Measurements from ENCODE around the gene TMPRSS9.
"Not testable (repeated sequence)": the region's sequence is repeated elsewhere in the genome, so short reads cannot be mapped to it uniquely, and the experiment has no call there.

Gene TMPRSS9

DNA sequence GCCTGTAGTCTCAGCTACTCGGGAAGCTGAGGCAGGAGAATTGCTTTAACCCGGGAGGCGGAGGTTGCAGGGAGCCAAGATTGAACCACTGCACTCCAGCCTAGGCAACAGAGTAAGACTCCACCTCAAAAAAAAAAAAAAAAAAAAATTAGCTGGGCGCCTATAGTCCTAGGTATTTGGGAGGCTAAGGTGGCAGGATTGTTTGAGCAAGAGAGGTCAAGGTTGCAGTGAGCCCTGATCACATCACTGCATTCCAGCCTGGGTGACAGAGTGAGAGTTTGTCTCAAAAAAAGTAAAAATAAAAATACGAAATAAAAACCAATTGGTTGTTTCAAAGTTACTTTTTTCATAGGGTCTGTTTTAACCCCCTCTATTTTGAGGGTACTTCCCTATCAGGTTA lies 98.0 kb downstream of the TMPRSS9 start:
- no peak overlapping the region for H2AK5ac ChIP-seq (ENCODE audit: low read length, severe bottlenecking)
- no peaks in the 10 kb centered on the region for H3K9me3 ChIP-seq (ENCODE audit: control insufficient read depth, low read length)
- H3K36me3 ChIP-seq (ENCODE audit: control insufficient read depth in 1 of 2, insufficient read depth in 2 of 2, low read depth in 1 of 2, low read length in 2 of 2): peaks cover 0 to 5% of the 10 kb centered on the region in 2 experiments
- WGBS: 100% methylated on average over 4 of the region's 5 CpGs
- no peak overlapping the region for H2BK15ac ChIP-seq (ENCODE audit: low read depth, poor library complexity, severe bottlenecking)
- no peak overlapping the region for H2BK120ac ChIP-seq (ENCODE audit: low read depth, low read length)
- H2BK5ac ChIP-seq (ENCODE audit: low read depth, low read length, poor library complexity, severe bottlenecking): no peak overlapping the region
- H3K4me3 ChIP-seq (ENCODE audit: insufficient read depth in 1 of 2, low read depth in 1 of 2, low read length in 2 of 2): no peak overlapping the region
- DNase-seq: no peak
- no peak overlapping the region for H2AFZ ChIP-seq (ENCODE audit: low read depth, low read length)
- no peak overlapping the region for H4K8ac ChIP-seq (ENCODE audit: low read length)
- H3K27me3 ChIP-seq (ENCODE audit: control insufficient read depth in 1 of 2, insufficient read depth in 1 of 2, low read length in 2 of 2): no peaks in the 10 kb centered on the region
- H3K14ac ChIP-seq (ENCODE audit: low read length in 2 of 2): no peak overlapping the region
- H3K27ac ChIP-seq (ENCODE audit: low read length, poor library complexity, severe bottlenecking): no peak overlapping the region
- H4K91ac ChIP-seq (ENCODE audit: low read length): no peak overlapping the region
- no peak overlapping the region for H3K9ac ChIP-seq (ENCODE audit: low read length)
- no peak overlapping the region for H2BK12ac ChIP-seq (ENCODE audit: low read length in 2 of 2)
- H3K18ac ChIP-seq (ENCODE audit: low read depth in 1 of 2, low read length in 2 of 2): no peak overlapping the region
- peaks cover 31% of the 10 kb centered on the region for H3K4me1 ChIP-seq (ENCODE audit: control insufficient read depth, insufficient read depth, low read depth, low read length)
- no peak overlapping the region for H3K4ac ChIP-seq (ENCODE audit: low read depth in 1 of 2, low read length in 2 of 2)
- peaks cover 4% of the 10 kb centered on the region for H3K79me1 ChIP-seq (replicated peaks; ENCODE audit: low read length, poor library complexity, severe bottlenecking)
- H3K4me2 ChIP-seq (ENCODE audit: low read length, poor library complexity, severe bottlenecking): no peak overlapping the region
- no peak overlapping the region for H3K23ac ChIP-seq (ENCODE audit: low read length in 2 of 2)

- H2BK15ac ChIP-seq (ENCODE audit: low read depth, poor library complexity, severe bottlenecking); H3K27me3 ChIP-seq (ENCODE audit: control insufficient read depth in 1 of 2, insufficient read depth in 1 of 2, low read length in 2 of 2); H3K18ac ChIP-seq (ENCODE audit: low read depth in 1 of 2, low read length in 2 of 2); H3K27ac ChIP-seq (ENCODE audit: low read length, poor library complexity, severe bottlenecking); H3K79me1 ChIP-seq (replicated peaks; ENCODE audit: low read length, poor library complexity, severe bottlenecking); H2AFZ ChIP-seq (ENCODE audit: low read depth, low read length); H3K4me3 ChIP-seq (ENCODE audit: insufficient read depth in 1 of 2, low read depth in 1 of 2, low read length in 2 of 2); H2AK5ac ChIP-seq (ENCODE audit: low read length, severe bottlenecking); H3K9ac ChIP-seq (ENCODE audit: low read length); H4K91ac ChIP-seq (ENCODE audit: low read length); H3K4me2 ChIP-seq (ENCODE audit: low read length, poor library complexity, severe bottlenecking); H4K8ac ChIP-seq (ENCODE audit: low read length); H3K23ac ChIP-seq (ENCODE audit: low read length in 2 of 2); DNase-seq; H3K36me3 ChIP-seq (ENCODE audit: control insufficient read depth in 1 of 2, insufficient read depth in 2 of 2, low read depth in 1 of 2, low read length in 2 of 2); H3K14ac ChIP-seq (ENCODE audit: low read length in 2 of 2); H3K9me3 ChIP-seq (ENCODE audit: control insufficient read depth, low read length); H2BK12ac ChIP-seq (ENCODE audit: low read length in 2 of 2); H3K4ac ChIP-seq (ENCODE audit: low read depth in 1 of 2, low read length in 2 of 2); H2BK120ac ChIP-seq (ENCODE audit: low read depth, low read length); H2BK5ac ChIP-seq (ENCODE audit: low read depth, low read length, poor library complexity, severe bottlenecking): not testable (repeated sequence)
- 86% methylated on average over 10 of the region's 10 CpGs for WGBS
- peaks cover 26% of the 10 kb centered on the region for H3K4me1 ChIP-seq (ENCODE audit: control insufficient read depth, insufficient read depth, low read depth, low read length)
Measured at GRCh38 chr19:2458776-2459175, 98.7 kb downstream of the TMPRSS9 start.

- Histone ChIP-seq H2BK12ac (ENCODE audit: low read length in 2 of 2) (no peak overlapping the region), H4K91ac (ENCODE audit: low read length) (no peak overlapping the region), H4K8ac (ENCODE audit: low read length) (no peak overlapping the region), H3K36me3 (ENCODE audit: control insufficient read depth in 1 of 2, insufficient read depth in 2 of 2, low read depth in 1 of 2, low read length in 2 of 2) (no peaks in the 10 kb centered on the region), H3K4me2 (ENCODE audit: low read length, poor library complexity, severe bottlenecking) (no peak overlapping the region), H3K14ac (ENCODE audit: low read length in 2 of 2) (no peak overlapping the region), H2BK15ac (ENCODE audit: low read depth, poor library complexity, severe bottlenecking) (no peak overlapping the region), H2BK120ac (ENCODE audit: low read depth, low read length) (no peak overlapping the region), H3K9ac (ENCODE audit: low read length) (no peak overlapping the region), H3K4me3 (ENCODE audit: insufficient read depth in 1 of 2, low read depth in 1 of 2, low read length in 2 of 2) (no peak overlapping the region), H3K79me1 (replicated peaks; ENCODE audit: low read length, poor library complexity, severe bottlenecking) (peaks cover 1% of the 10 kb centered on the region), H3K18ac (ENCODE audit: low read depth in 1 of 2, low read length in 2 of 2) (no peak overlapping the region), H2BK5ac (ENCODE audit: low read depth, low read length, poor library complexity, severe bottlenecking) (no peak overlapping the region), H2AK5ac (ENCODE audit: low read length, severe bottlenecking) (peak overlapping the region; percentile 62), H3K27me3 (ENCODE audit: control insufficient read depth in 1 of 2, insufficient read depth in 1 of 2, low read length in 2 of 2) (no peaks in the 10 kb centered on the region), H3K27ac (ENCODE audit: low read length, poor library complexity, severe bottlenecking) (no peak overlapping the region), H3K4ac (ENCODE audit: low read depth in 1 of 2, low read length in 2 of 2) (no peak overlapping the region), H3K9me3 (ENCODE audit: control insufficient read depth, low read length) (no peaks in the 10 kb centered on the region), H3K4me1 (ENCODE audit: control insufficient read depth, insufficient read depth, low read depth, low read length) (peaks cover 17% of the 10 kb centered on the region), H2AFZ (ENCODE audit: low read depth, low read length) (no peak overlapping the region), H3K23ac (ENCODE audit: low read length in 2 of 2) (no peak overlapping the region)
- no peak for DNase-seq
- WGBS: 90% methylated on average over 1 of the region's 1 CpG
Measured at GRCh38 chr19:2460245-2460644, 100.2 kb downstream of the TMPRSS9 start.

- H3K14ac ChIP-seq (ENCODE audit: low read length in 2 of 2): peak overlapping the region in 1 of 2 experiments; percentile 44
- no peak overlapping the region for H2BK5ac ChIP-seq (ENCODE audit: low read depth, low read length, poor library complexity, severe bottlenecking)
- H3K79me1 ChIP-seq (replicated peaks; ENCODE audit: low read length, poor library complexity, severe bottlenecking): peaks cover 1% of the 10 kb centered on the region
- H3K4me3 ChIP-seq (ENCODE audit: insufficient read depth in 1 of 2, low read depth in 1 of 2, low read length in 2 of 2): peak overlapping the region; percentile 64 to 86
- no peak overlapping the region for H3K27ac ChIP-seq (ENCODE audit: low read length, poor library complexity, severe bottlenecking)
- H3K18ac ChIP-seq (ENCODE audit: low read depth in 1 of 2, low read length in 2 of 2): peak overlapping the region; percentile 69 to 75
- peak overlapping the region; percentile 81 for H4K8ac ChIP-seq (ENCODE audit: low read length)
- no peaks in the 10 kb centered on the region for H3K27me3 ChIP-seq (ENCODE audit: control insufficient read depth in 1 of 2, insufficient read depth in 1 of 2, low read length in 2 of 2)
- H3K4me2 ChIP-seq (ENCODE audit: low read length, poor library complexity, severe bottlenecking): peak overlapping the region; percentile 90
- 8% methylated on average over 62 of the region's 62 CpGs for WGBS
- no peak overlapping the region for H2AK5ac ChIP-seq (ENCODE audit: low read length, severe bottlenecking)
- no peaks in the 10 kb centered on the region for H3K9me3 ChIP-seq (ENCODE audit: control insufficient read depth, low read length)
- H2BK15ac ChIP-seq (ENCODE audit: low read depth, poor library complexity, severe bottlenecking): no peak overlapping the region
- H3K4me1 ChIP-seq (ENCODE audit: control insufficient read depth, insufficient read depth, low read depth, low read length): peaks cover 10% of the 10 kb centered on the region
- peak overlapping the region; percentile 61 for H2BK120ac ChIP-seq (ENCODE audit: low read depth, low read length)
- peak overlapping the region; percentile 41 for H4K91ac ChIP-seq (ENCODE audit: low read length)
- no peaks in the 10 kb centered on the region for H3K36me3 ChIP-seq (ENCODE audit: control insufficient read depth in 1 of 2, insufficient read depth in 2 of 2, low read depth in 1 of 2, low read length in 2 of 2)
- H3K9ac ChIP-seq (ENCODE audit: low read length): peak overlapping the region; percentile 82
- peak overlapping the region in 1 of 2 experiments; percentile 29 for H2BK12ac ChIP-seq (ENCODE audit: low read length in 2 of 2)
- peak overlapping the region; percentile 75 for H2AFZ ChIP-seq (ENCODE audit: low read depth, low read length)
- peak; percentile 68 for DNase-seq
- H3K23ac ChIP-seq (ENCODE audit: low read length in 2 of 2): no peak overlapping the region
- H3K4ac ChIP-seq (ENCODE audit: low read depth in 1 of 2, low read length in 2 of 2): peak overlapping the region; percentile 73 to 83
Measured at GRCh38 chr19:2461751-2462634, 101.9 kb downstream of the TMPRSS9 start.

Measured in mesenchymal stem cell (in vitro differentiated cells and primary cell).